H9 (cell line): ENCODE results near the gene MAP2K1. TPM values are rescaled to one million over a fixed set of nuclear protein-coding genes. Genes with fewer than 3 reads are reported as not detected.

Experiments
- DNase-seq: peaks from one replicate; pipeline ENCODE4 v3.0.0-alpha.2; 2017
- H2AFZ ChIP-seq: one replicate; pipeline ENCODE4 v1.6.1; 2013; ENCODE audit warnings: mild to moderate bottlenecking, low read length, control low read depth, moderate library complexity
- H2AK5ac ChIP-seq: 2 replicates; pipeline ENCODE4 v1.6.1; 2013; ENCODE audit warnings: low read length, control low read depth, mixed read lengths; ENCODE audit not compliant: insufficient read length
- H2BK120ac ChIP-seq: one replicate; pipeline ENCODE4 v1.6.1; 2013; ENCODE audit warnings: low read depth, mild to moderate bottlenecking, low read length, control low read depth, inconsistent platforms; ENCODE audit not compliant: poor library complexity, severe bottlenecking
- H2BK12ac ChIP-seq: 2 replicates; pipeline ENCODE4 v1.6.1; 2013; ENCODE audit warnings: low read length, control low read depth, mixed read lengths, low read depth; ENCODE audit not compliant: insufficient read length
- H2BK15ac ChIP-seq: 2 replicates; pipeline ENCODE4 v1.6.1; 2013; ENCODE audit warnings: low read depth, low read length, control low read depth
- H2BK20ac ChIP-seq: one replicate; pipeline ENCODE4 v1.6.1; 2013; ENCODE audit warnings: low read depth, mild to moderate bottlenecking, low read length, control low read depth, inconsistent platforms; ENCODE audit not compliant: poor library complexity, severe bottlenecking
- H2BK5ac ChIP-seq: 2 replicates; pipeline ENCODE4 v1.6.1; 2013; ENCODE audit warnings: low read length, control low read depth, mixed read lengths; ENCODE audit not compliant: insufficient read length
- H3K14ac ChIP-seq: 2 replicates; pipeline ENCODE4 v1.6.1; 2013; ENCODE audit warnings: low read length, control low read depth; ENCODE audit not compliant: insufficient read depth
- H3K18ac ChIP-seq: 2 replicates; pipeline ENCODE4 v1.6.1; 2013; ENCODE audit warnings: low read depth, mild to moderate bottlenecking, mixed read lengths, low read length, control low read depth; ENCODE audit not compliant: insufficient read length
- H3K23ac ChIP-seq: 2 replicates; pipeline ENCODE4 v1.6.1; 2013; ENCODE audit warnings: low read length, control low read depth, mixed read lengths, low read depth; ENCODE audit not compliant: insufficient read length
- H3K23me2 ChIP-seq: 2 replicates; pipeline ENCODE4 v1.6.1; 2013; ENCODE audit warnings: low read depth, mild to moderate bottlenecking, mixed read lengths, low read length, control low read depth; ENCODE audit not compliant: insufficient read length, poor library complexity, severe bottlenecking
- H3K27ac ChIP-seq: 2 replicates; pipeline ENCODE4 v1.5.1; 2013; ENCODE audit warnings: low read length, control low read depth, mixed read lengths, low read depth; ENCODE audit not compliant: insufficient read length
- H3K27me3 ChIP-seq: 2 replicates; pipeline ENCODE4 v1.6.1; 2013; ENCODE audit warnings: low read length, control low read depth, inconsistent platforms; ENCODE audit not compliant: insufficient read depth
- H3K4ac ChIP-seq: 2 replicates; pipeline ENCODE4 v1.6.1; 2013; ENCODE audit warnings: low read depth, mild to moderate bottlenecking, control low read depth, inconsistent platforms, low read length, moderate library complexity
- H3K4me1 ChIP-seq: 2 replicates; pipeline ENCODE4 v1.6.1; 2013; ENCODE audit warnings: low read length, control low read depth, inconsistent platforms; ENCODE audit not compliant: insufficient read depth
- H3K4me2 ChIP-seq: 2 replicates; pipeline ENCODE4 v1.6.1; 2013; ENCODE audit warnings: low read length, control low read depth, mixed read lengths; ENCODE audit not compliant: insufficient read length, insufficient read depth
- H3K56ac ChIP-seq: 2 replicates; pipeline ENCODE4 v1.6.1; 2013; ENCODE audit warnings: low read depth, mild to moderate bottlenecking, mixed read lengths, low read length, control low read depth; ENCODE audit not compliant: insufficient read length
- H3K79me1 ChIP-seq: 2 replicates; pipeline ENCODE4 v1.6.1; 2013; ENCODE audit warnings: low read depth, mild to moderate bottlenecking, moderate library complexity, low read length, control low read depth, inconsistent platforms; ENCODE audit not compliant: insufficient read depth, poor library complexity, severe bottlenecking
- H3K79me2 ChIP-seq: 2 replicates; pipeline ENCODE4 v1.6.1; 2013; ENCODE audit warnings: low read length, control low read depth, inconsistent platforms; ENCODE audit not compliant: insufficient read depth
- H3K9ac ChIP-seq: 2 replicates; pipeline ENCODE4 v1.6.1; 2013; ENCODE audit warnings: low read length, control low read depth, mixed read lengths; ENCODE audit not compliant: insufficient read length; ENCODE audit errors: extremely low read depth
- H3K9me3 ChIP-seq: one replicate; pipeline ENCODE4 v1.6.1; 2013; ENCODE audit warnings: low read depth, low read length, inconsistent platforms; ENCODE audit not compliant: control insufficient read depth
- H3T11ph ChIP-seq: one replicate; pipeline ENCODE4 v1.6.1; 2013; ENCODE audit warnings: mild to moderate bottlenecking, low read length, control low read depth, inconsistent platforms
- H4K20me1 ChIP-seq: one replicate; pipeline ENCODE4 v1.6.1; 2013; ENCODE audit not compliant: control insufficient read depth, insufficient read length, insufficient read depth
- H4K5ac ChIP-seq: 2 replicates; pipeline ENCODE4 v1.6.1; 2013; ENCODE audit warnings: low read depth, mild to moderate bottlenecking, mixed read lengths, low read length, control low read depth; ENCODE audit not compliant: insufficient read length
- H4K8ac ChIP-seq: replicated peaks from 2 replicates; pipeline ENCODE4 v1.6.1; 2013; ENCODE audit warnings: low read length, control low read depth, mixed read lengths, low read depth; ENCODE audit not compliant: insufficient read length
- H4K91ac ChIP-seq: 2 replicates; pipeline ENCODE4 v1.6.1; 2013; ENCODE audit warnings: low read depth, mild to moderate bottlenecking, moderate library complexity, mixed read lengths, low read length, control low read depth; ENCODE audit not compliant: insufficient read length
- H3K27ac Mint-ChIP-seq, 3 experiments: 2 replicates in 2 of 3; 3 replicates in 1 of 3; pipeline ENCODE4 v1.8.0; 2020 to 2021; ENCODE audit warnings: mixed read lengths in 3 of 3, mild to moderate bottlenecking in 1 of 3, moderate library complexity in 1 of 3
- H3K27me3 Mint-ChIP-seq: 2 replicates; pipeline ENCODE4 v1.8.0; 2021; ENCODE audit warnings: low read depth, mild to moderate bottlenecking, moderate library complexity, mixed read lengths
- H3K36me3 Mint-ChIP-seq, 3 experiments: 2 replicates in 2 of 3; 3 replicates in 1 of 3; pipeline ENCODE4 v1.8.0; 2020 to 2021; ENCODE audit warnings: low read depth in 3 of 3, mixed read lengths in 3 of 3; ENCODE audit not compliant: insufficient read depth in 1 of 3
- H3K4me1 Mint-ChIP-seq, 2 experiments: 2 replicates each; pipeline ENCODE4 v1.8.0; 2020; ENCODE audit warnings: mixed read lengths in 2 of 2
- H3K4me3 Mint-ChIP-seq, 2 experiments: 2 replicates in 1 of 2; 3 replicates in 1 of 2; pipeline ENCODE4 v1.8.0; 2020 to 2021; ENCODE audit warnings: mild to moderate bottlenecking in 2 of 2, mixed read lengths in 2 of 2, moderate library complexity in 1 of 2
- H3K9me3 Mint-ChIP-seq, 2 experiments: 2 replicates in 1 of 2; 3 replicates in 1 of 2; pipeline ENCODE4 v1.8.0; 2020; ENCODE audit warnings: mild to moderate bottlenecking in 2 of 2, mixed read lengths in 2 of 2, moderate library complexity in 1 of 2
- CTCF ChIP-seq: fragments of 200-600 bp; sonication (generic); conservative IDR thresholded peaks from 3 replicates; pipeline ENCODE4 v1.8.0; 2021; ENCODE audit warnings: antibody characterized with exemption, mild to moderate bottlenecking
- WGBS: extraction: QIAGEN DNeasy Blood & Tissue Kit; methylation state at CpG from one replicate; pipeline ENCODE4 v1.1.7; 2013; ENCODE audit warnings: missing lambda C conversion rate, low lambda C conversion rate, mixed read lengths; ENCODE audit not compliant: insufficient read length; ENCODE audit errors: extremely low coverage; 5-methylcytosine and 5-hydroxymethylcytosine counted together
- total RNA-seq: library from RNA; stranded (reverse); gene quantifications from 2 replicates; pipeline ENCODE4 v1.2.1, GENCODE V29; 2021

Gene MAP2K1
- total RNA-seq, 1 experiment from 2014 or later = 50.8 TPM

- Histone ChIP-seq H2BK20ac (no peak overlapping the region), H3K79me1 (no peaks in the 10 kb centered on the region), H3K27ac (no peak overlapping the region)
These were observed 121.7 kb downstream of the MAP2K1 start for GRCh38 chr15:66508293-66508883.

More at GRCh38 chr15:66508293-66508883, 121.7 kb downstream of the MAP2K1 start:
- Mint-ChIP-seq H3K27me3 (no peaks in the 10 kb centered on the region), H3K4me3 (no peak overlapping the region), H3K36me3 (peaks cover 12 to 29% (median 28%) of the 10 kb centered on the region in 3 experiments), H3K4me1 (peaks cover 12 to 19% of the 10 kb centered on the region in 2 experiments; a peak in 3 of 4 replicates), H3K27ac (no peak overlapping the region; a peak in 1 of 7 replicates), H3K9me3 (no peaks in the 10 kb centered on the region; a peak in 2 of 5 replicates)
- Histone ChIP-seq H2AK5ac (no peak overlapping the region), H2BK15ac (no peak overlapping the region), H2BK5ac (no peak overlapping the region), H3K4ac (no peak overlapping the region), H4K8ac (no peak overlapping the region), H3K14ac (no peak overlapping the region), H3K4me1 (no peaks in the 10 kb centered on the region), H4K5ac (no peak overlapping the region), H4K20me1 (no peaks in the 10 kb centered on the region), H2BK12ac (no peak overlapping the region), H3K79me2 (peaks cover 22% of the 10 kb centered on the region; the same call in 1 of the 2 replicates), H3K9me3 (no peaks in the 10 kb centered on the region), H3K4me2 (no peak overlapping the region), H3K18ac (no peak overlapping the region), H2AFZ (no peak overlapping the region), H3K23ac (no peak overlapping the region), H2BK120ac (no peak overlapping the region), H3K27me3 (no peaks in the 10 kb centered on the region), H3T11ph (no peak overlapping the region), H3K9ac (no peak overlapping the region), H3K56ac (no peak overlapping the region), H4K91ac (no peak overlapping the region), H3K23me2 (no peaks in the 10 kb centered on the region)
- no peak for TF ChIP-seq CTCF
- no CpG with 5 or more reads among the region's 3 CpGs for WGBS
- DNase-seq = no peak
